ENCODE data around the gene ASIC1.
A peak's percentile ranks its signal among the peaks of the same experiment; 100 is the strongest.

- TF ChIP-seq CTCF (conservative IDR thresholded peaks at IDR 0.05; ENCODE audit: low read depth, low read length) (peak; percentile 97), FOS (IDR thresholded peaks at IDR 0.05; ENCODE audit: low read depth, low read length) (no peak), POLR2A (IDR thresholded peaks at IDR 0.05; ENCODE audit: low read depth, low read length) (no peak), MXI1 (IDR thresholded peaks at IDR 0.05; ENCODE audit: borderline replicate concordance, low read depth, low read length) (0 out of 2 replicates have a peak, but pooled peaks have one; percentile 28), BHLHE40 (IDR thresholded peaks at IDR 0.05; ENCODE audit: low read depth, low read length) (no peak)
Measured at GRCh38 chr12:50055831-50056638, 1.4 kb upstream of the ASIC1 start.

All from IMR-90 (cell line).